T-cell (primary cell): ENCODE results near the gene HSFX2. TPM values are rescaled to one million over a fixed set of nuclear protein-coding genes. Genes with fewer than 3 reads are reported as not detected.
"Not testable (repeated sequence)": the region's sequence is repeated elsewhere in the genome, so short reads cannot be mapped to it uniquely, and the experiment has no call there.

ENCODE experiments used
- ATAC-seq, 4 experiments: fragments of 200-7000 bp in 3 of 4; fragments of 150-1000 bp in 1 of 4; cut with Tn5 transposase; replicated peaks in 1 of 4; 1 replicate in 3 of 4; 2 replicates in 1 of 4; pipeline ENCODE4 v1.10.0; 2021; ENCODE audit warnings: moderate library complexity in 3 of 4, mild to moderate bottlenecking in 2 of 4, moderate number of reproducible peaks in 1 of 4
- CTCF ChIA-PET, 2 donors: fragments of 300-600 bp; sonication (Branson Sonifier 250); formaldehyde crosslinking; loops; one replicate each; lab custom pipeline; 2022; ENCODE audit warnings: antibody characterized with exemption in 2 of 2; lab: Charles Lee
- POLR2A ChIA-PET, 2 donors: fragments of 300-600 bp; sonication (Branson Sonifier 250); formaldehyde crosslinking; loops; one replicate each; lab custom pipeline; 2022; ENCODE audit warnings: antibody characterized with exemption in 2 of 2; lab: Charles Lee
- DNase-seq, 35 experiments: peaks; one replicate each; pipeline versions ENCODE4 v3.0.0 to v3.0.0-alpha.2; 2013 to 2023
- H3K27ac ChIP-seq: one replicate; pipeline ENCODE4 v1.5.1; 2013; ENCODE audit warnings: low read length
- H3K27me3 ChIP-seq, 2 experiments: replicated peaks in 1 of 2; 1 replicate in 1 of 2; 2 replicates in 1 of 2; pipeline versions ENCODE4 v1.6.1 to v1.7.0; 2013; ENCODE audit warnings: low read length in 1 of 2, mixed read lengths in 1 of 2; ENCODE audit not compliant: control insufficient read depth in 2 of 2, insufficient read depth in 2 of 2; ENCODE audit errors: extremely low read depth in 1 of 2
- H3K36me3 ChIP-seq, 2 donors: 1 replicate in 1 of 2; 2 replicates in 1 of 2; pipeline versions ENCODE4 v1.6.1 to v1.7.0; 2013; ENCODE audit warnings: low read length in 1 of 2; ENCODE audit not compliant: control insufficient read depth in 2 of 2, insufficient read depth in 1 of 2; ENCODE audit errors: extremely low read depth in 1 of 2
- H3K4me1 ChIP-seq, 2 experiments: 1 replicate in 1 of 2; 2 replicates in 1 of 2; pipeline versions ENCODE4 v1.6.1 to v1.7.0; 2013; ENCODE audit warnings: low read length in 2 of 2, mixed read lengths in 1 of 2; ENCODE audit not compliant: insufficient read depth in 2 of 2, control insufficient read depth in 1 of 2; ENCODE audit errors: extremely low read depth in 1 of 2
- H3K4me3 ChIP-seq, 2 donors: 1 replicate in 1 of 2; 2 replicates in 1 of 2; pipeline versions ENCODE4 v1.5.1 to v1.7.0; 2013; ENCODE audit warnings: mild to moderate bottlenecking in 2 of 2, low read length in 1 of 2, moderate library complexity in 1 of 2; ENCODE audit not compliant: control insufficient read depth in 1 of 2; ENCODE audit errors: extremely low read depth in 1 of 2
- H3K9me3 ChIP-seq: 2 replicates; pipeline ENCODE4 v1.7.0; 2013
- H3K27ac Mint-ChIP-seq, 2 donors: one replicate each; pipeline ENCODE4 v1.8.0; 2020 to 2021; ENCODE audit warnings: mild to moderate bottlenecking in 2 of 2, mixed read lengths in 2 of 2
- H3K27me3 Mint-ChIP-seq, 2 donors: one replicate each; pipeline ENCODE4 v1.8.0; 2021 to 2022; ENCODE audit warnings: mixed read lengths in 2 of 2
- H3K36me3 Mint-ChIP-seq: one replicate; pipeline ENCODE4 v1.8.0; 2021; ENCODE audit warnings: mixed read lengths
- H3K4me1 Mint-ChIP-seq, 3 donors: one replicate each; pipeline ENCODE4 v1.8.0; 2020 to 2022; ENCODE audit warnings: mixed read lengths in 3 of 3, mild to moderate bottlenecking in 1 of 3
- H3K4me3 Mint-ChIP-seq, 3 donors: one replicate each; pipeline ENCODE4 v1.8.0; 2020 to 2022; ENCODE audit warnings: mild to moderate bottlenecking in 3 of 3, mixed read lengths in 3 of 3, moderate library complexity in 3 of 3
- H3K9me3 Mint-ChIP-seq, 3 donors: one replicate each; pipeline ENCODE4 v1.8.0; 2020 to 2022; ENCODE audit warnings: mixed read lengths in 3 of 3
- WGBS: methylation state at CpG from one replicate; pipeline ENCODE4 v1.1.5; 2013; ENCODE audit warnings: missing lambda C conversion rate; ENCODE audit not compliant: insufficient coverage; 5-methylcytosine and 5-hydroxymethylcytosine counted together
- total RNA-seq, 35 experiments: library from RNA in 6 of 35; stranded (reverse) in 6 of 35; fragments of 120-200 nt in 1 of 35; gene quantifications; one replicate each; pipeline versions ENCODE4 v1.2.1 to v1.2.4 and lab custom pipeline; 2013 to 2026

HSFX2 gene
- total RNA-seq, 5 donors from 2014 or later (not counting 1 experiment from before 2014, with no cell fraction given), result not detected

GRCh38 chrX:149605248-149605885 lies 10.3 kb upstream of the HSFX2 start:
- H3K27ac ChIP-seq, H3K4me1 Mint-ChIP-seq, H3K4me3 Mint-ChIP-seq, H3K9me3 Mint-ChIP-seq, H3K4me3 ChIP-seq, H3K27ac Mint-ChIP-seq, DNase-seq, H3K9me3 ChIP-seq, CTCF ChIA-PET, H3K4me1 ChIP-seq, POLR2A ChIA-PET, ATAC-seq, H3K27me3 ChIP-seq: not testable (repeated sequence)
- Mint-ChIP-seq H3K27me3 (peaks cover 0 to 11% of the 10 kb centered on the region in 2 donors), H3K36me3 (peaks cover 32% of the 10 kb centered on the region)
- 88% methylated on average over 3 of the region's 7 CpGs for WGBS
- H3K36me3 ChIP-seq, result peaks cover 0 to 14% of the 10 kb centered on the region in 2 donors

DNA sequence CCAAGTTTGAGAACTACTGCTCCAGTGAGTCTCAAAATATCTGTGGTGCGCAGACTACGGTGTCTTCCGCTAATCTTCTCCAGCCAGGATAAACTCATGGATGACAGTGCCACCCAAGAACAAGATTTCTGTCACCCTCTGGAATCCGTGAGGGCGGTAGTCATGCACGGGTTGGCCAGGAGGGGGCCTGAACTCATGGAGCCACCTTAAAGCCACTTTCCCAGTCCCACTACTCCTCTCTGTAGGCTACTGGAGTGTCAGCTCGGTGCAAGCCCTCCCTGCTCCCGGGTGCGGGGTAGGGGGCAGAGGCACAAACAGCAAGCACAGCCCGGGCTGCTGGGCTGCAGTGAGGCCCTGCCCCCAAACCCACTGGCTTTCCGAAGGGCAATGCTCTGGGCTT lies 3.5 kb upstream of the HSFX2 start:
- H3K9me3 Mint-ChIP-seq, ATAC-seq, H3K36me3 ChIP-seq, H3K4me1 ChIP-seq, POLR2A ChIA-PET, CTCF ChIA-PET, H3K4me3 ChIP-seq, H3K4me1 Mint-ChIP-seq, DNase-seq, H3K27ac Mint-ChIP-seq, H3K4me3 Mint-ChIP-seq, H3K27me3 Mint-ChIP-seq, H3K36me3 Mint-ChIP-seq, H3K9me3 ChIP-seq, H3K27ac ChIP-seq, H3K27me3 ChIP-seq: not testable (repeated sequence)
- no CpG with 5 or more reads among the region's 11 CpGs for WGBS

GRCh38 chrX:149595943-149596342 lies 829 bp upstream of the HSFX2 start:
- H3K4me1 ChIP-seq, H3K27me3 ChIP-seq, H3K36me3 ChIP-seq, H3K4me3 Mint-ChIP-seq, CTCF ChIA-PET, H3K27ac Mint-ChIP-seq, POLR2A ChIA-PET, H3K9me3 ChIP-seq, H3K36me3 Mint-ChIP-seq, H3K27me3 Mint-ChIP-seq, H3K4me3 ChIP-seq, H3K4me1 Mint-ChIP-seq, ATAC-seq, H3K9me3 Mint-ChIP-seq, DNase-seq, H3K27ac ChIP-seq: not testable (repeated sequence)
- WGBS, result no CpG with 5 or more reads among the region's 7 CpGs

GRCh38 chrX:149590993-149591392 lies 4.1 kb downstream of the HSFX2 start:
- WGBS, result no CpG with 5 or more reads among the region's 7 CpGs
- H3K9me3 Mint-ChIP-seq, CTCF ChIA-PET, ATAC-seq, DNase-seq, H3K36me3 ChIP-seq, H3K27me3 Mint-ChIP-seq, H3K9me3 ChIP-seq, H3K4me3 Mint-ChIP-seq, H3K4me1 ChIP-seq, H3K4me1 Mint-ChIP-seq, POLR2A ChIA-PET, H3K27ac Mint-ChIP-seq, H3K36me3 Mint-ChIP-seq, H3K27me3 ChIP-seq, H3K27ac ChIP-seq, H3K4me3 ChIP-seq: not testable (repeated sequence)

GRCh38 chrX:149587359-149587758 lies 7.8 kb downstream of the HSFX2 start, which contains the start of gene MAGEA9B:
Gene MAGEA9B (minus strand): TSS chrX:149587459. CDS start chrX:149583179, 4,280 bp downstream.
- CTCF ChIA-PET, result not testable (repeated sequence)
- WGBS, result no CpG with 5 or more reads among the region's 12 CpGs

GRCh38 chrX:149585631-149586030 lies 9.5 kb downstream of the HSFX2 start:
- H3K27ac ChIP-seq, H3K27me3 ChIP-seq, H3K4me3 ChIP-seq, H3K27ac Mint-ChIP-seq, H3K4me1 Mint-ChIP-seq, H3K36me3 ChIP-seq, DNase-seq, POLR2A ChIA-PET, H3K36me3 Mint-ChIP-seq, H3K4me3 Mint-ChIP-seq, H3K9me3 Mint-ChIP-seq, H3K27me3 Mint-ChIP-seq, ATAC-seq, CTCF ChIA-PET, H3K9me3 ChIP-seq, H3K4me1 ChIP-seq: not testable (repeated sequence)
- WGBS, result no CpG with 5 or more reads among the region's 17 CpGs

More at GRCh38 chrX:149587359-149587758, 7.8 kb downstream of the HSFX2 start, which contains the start of gene MAGEA9B:
- H3K27ac ChIP-seq, H3K4me1 Mint-ChIP-seq, H3K4me3 Mint-ChIP-seq, H3K27ac Mint-ChIP-seq, H3K4me3 ChIP-seq, DNase-seq, POLR2A ChIA-PET, H3K36me3 ChIP-seq, H3K27me3 Mint-ChIP-seq, H3K9me3 ChIP-seq, H3K36me3 Mint-ChIP-seq, H3K9me3 Mint-ChIP-seq, H3K4me1 ChIP-seq, ATAC-seq, H3K27me3 ChIP-seq: not testable (repeated sequence)

DNA sequence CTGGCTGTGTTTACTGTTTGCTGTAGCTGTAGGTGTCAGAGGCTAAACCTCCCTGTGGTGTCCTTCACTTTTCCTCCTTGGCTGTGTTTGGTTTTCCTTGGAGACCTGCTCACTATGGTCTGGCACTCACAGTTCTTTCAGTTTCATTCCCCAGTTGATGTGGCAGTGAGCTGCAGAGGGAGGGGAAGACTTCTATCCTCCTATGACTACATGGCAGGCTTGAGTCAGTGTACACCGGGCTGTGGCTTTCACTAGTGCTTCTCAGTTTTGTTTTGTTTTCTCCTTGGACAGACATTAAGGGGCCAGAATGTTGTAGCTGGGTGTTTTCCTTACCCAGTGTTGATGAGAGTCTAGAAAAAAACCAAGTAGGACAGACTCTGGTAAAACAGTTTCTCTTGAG lies 21.7 kb downstream of the HSFX2 start:
- H3K4me1 ChIP-seq, POLR2A ChIA-PET, H3K9me3 Mint-ChIP-seq, H3K4me1 Mint-ChIP-seq, ATAC-seq, CTCF ChIA-PET, H3K27ac ChIP-seq, H3K27me3 ChIP-seq, H3K9me3 ChIP-seq, H3K4me3 Mint-ChIP-seq, H3K36me3 ChIP-seq, H3K4me3 ChIP-seq, H3K27ac Mint-ChIP-seq, DNase-seq, H3K36me3 Mint-ChIP-seq: not testable (repeated sequence)
- H3K27me3 Mint-ChIP-seq, result peaks cover 0 to 25% of the 10 kb centered on the region in 2 donors
- no CpG with 5 or more reads among the region's 1 CpG for WGBS
